ENCODE results near the gene UMODL1. TPM values are rescaled to one million over a fixed set of nuclear protein-coding genes. Genes with fewer than 3 reads are reported as not detected.

The UMODL1 gene
- total RNA-seq, 1 experiment from 2014 or later, result 0.18 TPM

GRCh38 chr21:42098957-42099505 lies 27.9 kb downstream of the UMODL1 start:
- no peak overlapping the region for H3K27ac ChIP-seq (ENCODE audit: low read length)
- in situ Hi-C loops (cut with HindIII; ENCODE audit: low pct_unique_long_range_greater_than_20kb, low sequenced_read_pairs), result no loop called here
- ATAC-seq (no peak), DNase-seq (ENCODE audit: low read depth, low spot score) (no peak)
- BruUV-seq (replicated peaks), result no TSS peak
- intact Hi-C loops (cut with micrococcal nuclease; ENCODE audit: unreplicated experiment), result no loop called here
- CTCF ChIA-PET, result no interaction called here
- H3K9me3 ChIP-seq (ENCODE audit: control insufficient read depth, insufficient read depth, low read depth, low read length), result no peaks in the 10 kb centered on the region
- POLR2A ChIA-PET, result no interaction called here
- no peak overlapping the region for H3K4me3 ChIP-seq (ENCODE audit: low read depth in 2 of 2, low read length in 2 of 2)
- 0 out of 2 replicates have a peak, but pooled peaks cover 12% of the 10 kb centered on the region for H3K4me1 ChIP-seq (ENCODE audit: control insufficient read depth, insufficient read depth, low read length)
- TF ChIP-seq TCF7L2 (IDR thresholded peaks at IDR 0.05; ENCODE audit: low read depth, low read length), result no peak
- no peak for TF ChIP-seq POLR2AphosphoS5 (IDR thresholded peaks at IDR 0.05; ENCODE audit: low read depth, low read length)
- TF ChIP-seq, protein P1, sequence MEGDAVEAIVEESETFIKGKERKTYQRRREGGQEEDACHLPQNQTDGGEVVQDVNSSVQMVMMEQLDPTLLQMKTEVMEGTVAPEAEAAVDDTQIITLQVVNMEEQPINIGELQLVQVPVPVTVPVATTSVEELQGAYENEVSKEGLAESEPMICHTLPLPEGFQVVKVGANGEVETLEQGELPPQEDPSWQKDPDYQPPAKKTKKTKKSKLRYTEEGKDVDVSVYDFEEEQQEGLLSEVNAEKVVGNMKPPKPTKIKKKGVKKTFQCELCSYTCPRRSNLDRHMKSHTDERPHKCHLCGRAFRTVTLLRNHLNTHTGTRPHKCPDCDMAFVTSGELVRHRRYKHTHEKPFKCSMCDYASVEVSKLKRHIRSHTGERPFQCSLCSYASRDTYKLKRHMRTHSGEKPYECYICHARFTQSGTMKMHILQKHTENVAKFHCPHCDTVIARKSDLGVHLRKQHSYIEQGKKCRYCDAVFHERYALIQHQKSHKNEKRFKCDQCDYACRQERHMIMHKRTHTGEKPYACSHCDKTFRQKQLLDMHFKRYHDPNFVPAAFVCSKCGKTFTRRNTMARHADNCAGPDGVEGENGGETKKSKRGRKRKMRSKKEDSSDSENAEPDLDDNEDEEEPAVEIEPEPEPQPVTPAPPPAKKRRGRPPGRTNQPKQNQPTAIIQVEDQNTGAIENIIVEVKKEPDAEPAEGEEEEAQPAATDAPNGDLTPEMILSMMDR (IDR thresholded peaks at IDR 0.05), result no peak
- TF ChIP-seq, protein P2, sequence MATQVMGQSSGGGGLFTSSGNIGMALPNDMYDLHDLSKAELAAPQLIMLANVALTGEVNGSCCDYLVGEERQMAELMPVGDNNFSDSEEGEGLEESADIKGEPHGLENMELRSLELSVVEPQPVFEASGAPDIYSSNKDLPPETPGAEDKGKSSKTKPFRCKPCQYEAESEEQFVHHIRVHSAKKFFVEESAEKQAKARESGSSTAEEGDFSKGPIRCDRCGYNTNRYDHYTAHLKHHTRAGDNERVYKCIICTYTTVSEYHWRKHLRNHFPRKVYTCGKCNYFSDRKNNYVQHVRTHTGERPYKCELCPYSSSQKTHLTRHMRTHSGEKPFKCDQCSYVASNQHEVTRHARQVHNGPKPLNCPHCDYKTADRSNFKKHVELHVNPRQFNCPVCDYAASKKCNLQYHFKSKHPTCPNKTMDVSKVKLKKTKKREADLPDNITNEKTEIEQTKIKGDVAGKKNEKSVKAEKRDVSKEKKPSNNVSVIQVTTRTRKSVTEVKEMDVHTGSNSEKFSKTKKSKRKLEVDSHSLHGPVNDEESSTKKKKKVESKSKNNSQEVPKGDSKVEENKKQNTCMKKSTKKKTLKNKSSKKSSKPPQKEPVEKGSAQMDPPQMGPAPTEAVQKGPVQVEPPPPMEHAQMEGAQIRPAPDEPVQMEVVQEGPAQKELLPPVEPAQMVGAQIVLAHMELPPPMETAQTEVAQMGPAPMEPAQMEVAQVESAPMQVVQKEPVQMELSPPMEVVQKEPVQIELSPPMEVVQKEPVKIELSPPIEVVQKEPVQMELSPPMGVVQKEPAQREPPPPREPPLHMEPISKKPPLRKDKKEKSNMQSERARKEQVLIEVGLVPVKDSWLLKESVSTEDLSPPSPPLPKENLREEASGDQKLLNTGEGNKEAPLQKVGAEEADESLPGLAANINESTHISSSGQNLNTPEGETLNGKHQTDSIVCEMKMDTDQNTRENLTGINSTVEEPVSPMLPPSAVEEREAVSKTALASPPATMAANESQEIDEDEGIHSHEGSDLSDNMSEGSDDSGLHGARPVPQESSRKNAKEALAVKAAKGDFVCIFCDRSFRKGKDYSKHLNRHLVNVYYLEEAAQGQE (IDR thresholded peaks at IDR 0.05; ENCODE audit: insufficient read depth in 1 of 2, low read depth in 2 of 2, low read length in 1 of 2), result no peak
- TF ChIP-seq SIN3A (IDR thresholded peaks at IDR 0.05; ENCODE audit: borderline replicate concordance, insufficient read depth, low read depth, low read length), result no peak
- H3K27me3 ChIP-seq (ENCODE audit: control insufficient read depth, insufficient read depth, low read length), result no peaks in the 10 kb centered on the region
- no peaks in the 10 kb centered on the region for H3K36me3 ChIP-seq (ENCODE audit: control insufficient read depth, insufficient read depth, low read length)

- Histone ChIP-seq H3K9me3 (ENCODE audit: control insufficient read depth, insufficient read depth, low read depth, low read length) (no peaks in the 10 kb centered on the region), H3K4me1 (ENCODE audit: control insufficient read depth, insufficient read depth, low read length) (0 out of 2 replicates have a peak, but pooled peaks cover 12% of the 10 kb centered on the region), H3K4me3 (ENCODE audit: low read depth in 2 of 2, low read length in 2 of 2) (no peak overlapping the region), H3K27ac (ENCODE audit: low read length) (no peak overlapping the region), H3K27me3 (ENCODE audit: control insufficient read depth, insufficient read depth, low read length) (no peaks in the 10 kb centered on the region), H3K36me3 (ENCODE audit: control insufficient read depth, insufficient read depth, low read length) (no peaks in the 10 kb centered on the region)
- no peak for DNase-seq (ENCODE audit: low read depth, low spot score)
- in situ Hi-C loops (cut with HindIII; ENCODE audit: low pct_unique_long_range_greater_than_20kb, low sequenced_read_pairs) (no loop called here), intact Hi-C loops (cut with micrococcal nuclease; ENCODE audit: unreplicated experiment) (loop anchor here (10.0 kb wide), 2 partner anchors 66 to 166 kb away; no protein-coding TSS in a partner anchor)
- no TSS peak for BruUV-seq (replicated peaks)
- no peak for ATAC-seq
- POLR2A ChIA-PET, result no interaction called here
- CTCF ChIA-PET, result interaction anchor here (0.9 kb wide), 1 partner anchor 201 kb away, joined by 3 read pairs; no protein-coding TSS in a partner anchor
- TF ChIP-seq, protein P1 (IDR thresholded peaks at IDR 0.05), result no peak
- TF ChIP-seq TCF7L2 (IDR thresholded peaks at IDR 0.05; ENCODE audit: low read depth, low read length) (no peak), SIN3A (IDR thresholded peaks at IDR 0.05; ENCODE audit: borderline replicate concordance, insufficient read depth, low read depth, low read length) (no peak), POLR2AphosphoS5 (IDR thresholded peaks at IDR 0.05; ENCODE audit: low read depth, low read length) (no peak)
- TF ChIP-seq, protein P2 (IDR thresholded peaks at IDR 0.05; ENCODE audit: insufficient read depth in 1 of 2, low read depth in 2 of 2, low read length in 1 of 2), result no peak
Measured at GRCh38 chr21:42101246-42101645, 30.1 kb downstream of the UMODL1 start.
